Bone marrow (tissue), 2 donors: ENCODE data around the gene ABCC9.

Experiments
- DNase-seq, 2 donors: peaks; one replicate each; lab custom pipeline; 2025; lab: John Stamatoyannopoulos, UW

ABCC9 gene

GRCh38 chr12:21877293-21877982 lies 63.8 kb downstream of the ABCC9 start:
- no peak for DNase-seq

DNA sequence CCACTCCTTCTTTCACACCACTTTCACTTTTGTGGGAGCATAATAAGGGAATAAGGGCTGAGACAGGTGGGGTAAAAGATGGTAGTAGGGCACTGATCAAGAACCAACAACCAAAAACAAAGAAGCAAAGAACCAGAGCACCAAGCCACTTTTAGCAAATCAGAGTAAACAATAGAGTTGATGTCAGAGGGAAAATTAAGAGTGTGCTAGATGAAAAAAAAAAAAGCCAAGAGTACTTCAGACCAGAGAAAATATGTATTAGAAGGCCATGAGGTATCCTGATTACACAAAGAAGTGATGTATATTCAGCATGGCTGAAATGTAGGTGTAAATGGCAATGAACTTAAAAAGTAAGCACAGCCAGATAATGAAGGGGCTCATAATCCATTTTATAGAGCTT lies 75.4 kb downstream of the ABCC9 start:
- DNase-seq: no peak

GRCh38 chr12:21860534-21860933 lies 80.7 kb downstream of the ABCC9 start:
- no peak for DNase-seq

DNA sequence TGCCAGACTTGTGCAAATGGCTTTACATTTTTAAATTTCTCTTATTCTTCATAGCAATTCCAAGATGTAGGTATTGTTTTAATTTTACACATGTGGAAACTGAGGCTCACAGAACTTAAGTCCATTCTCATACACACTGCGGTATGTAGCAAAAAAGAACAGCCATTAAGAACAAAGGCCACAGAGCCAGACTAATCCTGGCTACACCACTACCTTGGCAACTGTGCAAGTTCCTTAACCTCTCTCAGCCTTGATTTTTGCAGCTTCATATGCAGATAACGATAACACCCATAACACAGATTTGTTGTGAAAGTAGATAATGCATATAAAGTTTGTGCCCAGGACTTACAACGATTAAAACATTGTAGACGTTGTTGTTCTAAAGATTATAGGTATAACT lies 81.1 kb downstream of the ABCC9 start:
- no peak for DNase-seq

DNA sequence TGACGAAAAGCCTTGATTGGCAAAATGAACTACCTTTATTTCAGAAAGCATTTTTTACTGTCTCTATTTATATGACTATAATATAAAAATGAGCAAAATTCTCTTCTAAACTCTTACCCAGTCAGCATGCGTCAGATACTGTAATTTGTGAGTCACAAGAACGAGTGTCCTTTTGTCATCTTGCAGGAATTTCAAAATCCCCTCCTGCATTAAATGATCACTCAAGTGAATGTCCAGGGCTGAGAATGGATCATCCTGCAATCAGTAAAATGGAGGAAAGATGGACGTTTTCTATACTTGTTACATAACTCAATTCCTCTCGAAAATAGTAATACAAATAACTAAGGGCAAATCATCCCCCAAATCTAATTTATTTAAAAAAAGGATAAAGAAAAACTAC lies 89.0 kb downstream of the ABCC9 start:
- DNase-seq: no peak

GRCh38 chr12:21851151-21851550 lies 90.1 kb downstream of the ABCC9 start:
- no peak for DNase-seq

DNA sequence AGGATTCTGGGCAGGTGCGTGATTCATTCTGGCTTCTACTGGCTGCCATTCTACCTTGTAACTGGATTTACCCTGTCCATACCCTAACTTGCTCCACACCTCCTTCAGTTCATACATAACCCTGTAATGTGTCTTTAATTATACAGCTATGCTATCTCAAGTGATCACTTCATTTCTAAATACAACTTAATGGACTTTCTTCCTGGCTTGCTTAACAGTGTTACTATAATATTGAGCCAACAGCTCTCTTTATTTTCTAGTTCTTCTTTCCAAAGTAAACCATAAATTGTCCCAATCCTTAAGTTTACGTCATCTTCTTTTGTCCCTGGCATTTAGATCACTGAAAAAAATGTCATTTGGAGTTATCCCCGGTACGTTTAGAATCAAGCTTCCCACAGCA lies 90.8 kb downstream of the ABCC9 start:
- DNase-seq: no peak

DNA sequence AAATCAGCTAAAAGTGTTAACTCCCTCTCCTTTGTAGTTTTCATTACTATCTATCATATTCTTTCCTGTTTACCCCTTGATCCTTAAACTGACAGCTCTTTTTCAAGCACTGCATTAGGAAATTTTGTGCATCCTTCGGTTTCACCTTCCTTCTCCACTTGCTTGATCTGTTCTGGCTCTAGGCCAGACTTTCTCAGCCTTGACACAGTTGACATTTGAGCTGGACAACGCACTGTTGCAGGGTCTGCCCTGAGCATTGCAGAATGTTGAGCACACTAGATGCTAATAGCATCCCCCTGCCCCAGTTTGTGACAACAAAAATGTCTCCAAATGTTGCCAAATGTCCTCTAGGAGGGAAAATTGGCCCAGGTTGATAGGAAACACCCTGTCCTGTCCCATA lies 91.3 kb downstream of the ABCC9 start:
- DNase-seq: no peak

- DNase-seq: no peak
These were observed 93.0 kb downstream of the ABCC9 start for GRCh38 chr12:21848192-21848591.

- no peak for DNase-seq
These were observed 97.4 kb downstream of the ABCC9 start for GRCh38 chr12:21843795-21844194.

- no peak for DNase-seq
These were observed 101.5 kb downstream of the ABCC9 start for GRCh38 chr12:21839776-21840175.

- DNase-seq: no peak
These were observed 103.4 kb downstream of the ABCC9 start for GRCh38 chr12:21837847-21838246.

- DNase-seq: no peak
These were observed 109.4 kb downstream of the ABCC9 start for GRCh38 chr12:21831791-21832344.

- no peak for DNase-seq
These were observed 112.4 kb downstream of the ABCC9 start for GRCh38 chr12:21828779-21829178.

DNA sequence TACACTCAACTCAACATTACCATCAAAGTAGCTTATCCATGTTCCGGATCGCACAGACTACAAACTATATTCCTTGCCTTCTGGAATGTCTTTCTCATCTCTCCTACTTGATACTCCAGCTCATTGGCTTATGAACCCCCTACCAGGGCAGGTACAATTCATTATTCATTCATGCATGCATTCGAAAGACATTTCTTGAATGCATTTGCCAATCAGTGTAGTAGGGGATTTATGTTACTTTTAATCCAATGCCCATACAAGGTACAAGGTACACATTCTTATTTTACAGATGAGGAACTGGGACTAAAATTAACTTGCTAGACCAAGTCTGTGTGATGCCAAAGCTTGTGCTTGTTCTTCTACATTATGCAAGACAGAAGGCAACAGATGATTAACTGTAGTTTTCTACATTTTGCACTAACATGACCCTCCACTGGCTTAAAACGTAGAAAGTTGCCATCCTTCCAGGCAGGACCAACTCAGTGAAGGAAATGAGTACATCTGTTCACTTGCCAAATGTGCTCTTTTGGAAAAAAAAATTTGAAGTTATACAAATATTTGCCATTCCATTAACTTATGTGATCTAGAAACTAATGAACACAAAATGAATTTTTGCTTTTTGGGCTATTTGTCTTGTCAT lies 113.0 kb downstream of the ABCC9 start:
- no peak for DNase-seq

GRCh38 chr12:21827083-21827482 lies 114.1 kb downstream of the ABCC9 start:
- DNase-seq: no peak

DNA sequence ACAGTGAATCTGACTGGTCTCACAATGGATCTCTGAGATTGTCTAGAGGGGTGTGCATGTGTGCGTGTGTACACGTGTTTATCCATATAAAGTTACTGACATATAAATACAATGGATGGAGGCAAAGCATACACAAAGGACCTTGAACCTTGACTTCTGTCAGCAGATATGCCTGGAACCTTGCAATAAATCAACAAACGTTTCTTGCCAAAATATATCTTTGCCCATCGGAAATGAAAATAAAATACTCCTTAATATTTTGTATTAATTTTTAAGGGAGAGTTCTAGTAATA lies 114.7 kb downstream of the ABCC9 start:
- no peak for DNase-seq

DNA sequence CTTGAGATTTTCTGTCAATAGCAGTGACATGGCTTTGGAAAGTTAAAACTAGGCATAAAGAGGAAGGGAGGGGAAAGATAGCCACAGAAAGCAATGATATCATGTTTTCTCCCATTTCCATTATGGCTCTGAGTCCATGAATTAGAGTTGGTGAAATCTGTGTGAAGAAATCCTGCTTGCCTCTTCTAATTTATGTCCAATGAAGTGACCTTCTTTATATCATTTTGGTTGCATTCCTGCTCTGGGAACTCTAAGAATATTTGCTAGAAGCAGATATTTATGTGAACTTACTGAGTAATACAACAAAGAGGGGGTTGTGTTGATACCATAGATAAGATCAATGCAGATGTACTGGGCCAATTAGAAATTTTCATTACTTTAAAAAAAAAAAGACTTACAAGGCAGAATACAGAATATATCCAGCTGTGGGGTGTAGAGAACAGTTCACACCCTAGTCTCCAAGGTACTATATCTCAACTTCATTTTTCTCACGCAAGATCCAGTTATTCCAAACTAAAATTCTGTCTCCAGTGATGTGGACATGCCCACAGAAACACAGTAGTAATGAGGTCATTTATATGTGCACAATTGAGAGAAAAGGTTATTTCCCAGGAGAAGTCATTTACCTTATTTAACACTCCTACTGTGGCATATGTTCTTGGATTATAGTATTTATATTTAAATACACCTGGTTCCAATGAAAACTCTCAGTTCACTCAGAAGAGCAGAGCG lies 115.2 kb downstream of the ABCC9 start:
- no peak for DNase-seq

DNA sequence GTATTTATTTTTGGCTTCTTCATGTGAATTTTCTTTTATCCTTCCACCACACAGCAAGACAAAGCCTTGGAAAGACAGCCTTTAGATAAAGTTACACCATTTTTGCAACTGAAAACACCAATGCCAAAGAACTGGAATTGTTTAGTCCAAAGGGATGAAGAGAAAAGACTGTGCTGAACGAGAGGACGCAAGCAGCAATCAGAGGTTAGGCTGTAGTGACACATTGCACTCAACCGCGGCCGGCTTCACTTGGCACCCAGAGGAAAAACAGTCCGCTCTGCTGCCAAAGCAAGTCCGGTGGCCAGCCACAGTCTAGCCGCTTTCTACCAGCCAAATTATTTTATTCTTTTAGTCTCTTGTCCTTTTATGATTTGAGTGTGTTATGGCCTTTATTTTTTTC lies 117.6 kb downstream of the ABCC9 start:
- DNase-seq: no peak

DNA sequence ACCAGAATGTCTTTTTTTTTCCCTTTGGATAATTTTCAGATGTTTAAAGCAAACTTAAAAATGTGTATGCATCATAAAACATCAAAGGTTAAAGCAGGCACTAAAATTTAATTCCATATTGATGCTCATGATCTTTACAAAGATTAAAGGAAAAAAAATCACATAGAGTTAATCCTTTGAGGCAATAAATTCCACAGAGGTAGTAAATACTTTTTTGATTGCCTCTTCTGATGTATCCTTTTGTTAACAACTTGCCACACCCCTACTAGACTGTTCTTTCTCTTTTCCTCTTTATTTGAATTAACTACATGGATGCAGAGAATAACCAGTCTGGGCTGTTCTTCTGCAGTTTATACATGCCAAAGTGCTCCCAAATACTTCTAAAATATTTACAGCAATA lies 121.5 kb downstream of the ABCC9 start:
- no peak for DNase-seq

DNA sequence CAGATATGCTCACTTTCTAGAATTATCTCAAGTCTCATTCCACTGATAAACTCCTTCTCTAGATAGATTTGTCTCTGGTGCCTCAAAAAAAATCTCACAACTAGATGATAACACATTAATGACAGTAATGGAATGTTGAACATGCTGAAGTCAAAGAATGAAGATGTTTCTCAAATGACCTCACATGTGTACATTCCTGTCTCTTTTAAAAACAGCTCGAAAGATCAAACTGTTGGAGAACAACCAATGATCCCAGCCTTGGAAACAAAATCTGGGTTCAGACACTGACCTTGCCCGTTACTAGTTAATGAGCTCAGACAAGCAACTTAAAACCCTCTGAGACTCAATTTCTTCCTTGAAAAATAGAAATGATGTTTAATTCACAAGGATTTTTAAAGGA lies 122.0 kb downstream of the ABCC9 start:
- no peak for DNase-seq

- no peak for DNase-seq
These were observed 122.6 kb downstream of the ABCC9 start for GRCh38 chr12:21818627-21819026.
